OCI-LY1 (cell line): ENCODE measurements around the gene ABLIM2.

Experiments used
- H2AFZ ChIP-seq: fragments of 200-600 bp; sonication (generic), shearing (Covaris generic); 2 replicates; pipeline ENCODE4 v1.6.0; 2014; ENCODE audit warnings: antibody characterized with exemption, mild to moderate bottlenecking, low read length
- H3F3A ChIP-seq: fragments of 200-600 bp; sonication (generic), shearing (Covaris generic); 2 replicates; pipeline ENCODE4 v1.6.0; 2014; ENCODE audit warnings: mild to moderate bottlenecking, antibody characterized with exemption, low read length, moderate library complexity; ENCODE audit not compliant: insufficient read depth
- H3K27ac ChIP-seq: fragments of 200-600 bp; sonication (generic); 2 replicates; pipeline ENCODE4 v1.5.1; 2014; ENCODE audit warnings: low read length, mixed run types, mild to moderate bottlenecking, low read depth; ENCODE audit not compliant: poor library complexity, severe bottlenecking
- H3K27me3 ChIP-seq: fragments of 200-600 bp; sonication (generic); 2 replicates; pipeline ENCODE4 v1.6.0; 2014; ENCODE audit warnings: antibody characterized with exemption, mild to moderate bottlenecking, low read length, moderate library complexity; ENCODE audit not compliant: insufficient read depth
- H3K36me3 ChIP-seq: fragments of 200-600 bp; sonication (generic); 2 replicates; pipeline ENCODE4 v1.6.1; 2014; ENCODE audit warnings: mild to moderate bottlenecking, antibody characterized with exemption, low read length, moderate library complexity, mixed read lengths; ENCODE audit not compliant: insufficient read depth
- H3K4me1 ChIP-seq: fragments of 200-600 bp; sonication (generic); 2 replicates; pipeline ENCODE4 v1.5.1; 2014; ENCODE audit warnings: mild to moderate bottlenecking, low read length, moderate library complexity; ENCODE audit not compliant: insufficient read depth, severe bottlenecking
- H3K4me2 ChIP-seq: fragments of 200-600 bp; sonication (generic), shearing (Covaris generic); 2 replicates; pipeline ENCODE4 v1.6.1; 2014; ENCODE audit warnings: low read length
- H3K4me3 ChIP-seq: fragments of 200-600 bp; sonication (generic); 2 replicates; pipeline ENCODE4 v1.5.1; 2014; ENCODE audit warnings: low read length, low read depth, mild to moderate bottlenecking, mixed read lengths; ENCODE audit not compliant: poor library complexity, severe bottlenecking
- H3K79me2 ChIP-seq: fragments of 200-600 bp; shearing (Covaris generic); 2 replicates; pipeline ENCODE4 v1.6.1; 2016; ENCODE audit warnings: mixed run types, low read length, mixed read lengths; ENCODE audit not compliant: insufficient read depth
- H3K9ac ChIP-seq: fragments of 200-600 bp; sonication (generic), shearing (Covaris generic); 2 replicates; pipeline ENCODE4 v1.6.1; 2014; ENCODE audit warnings: mild to moderate bottlenecking, low read length, mixed read lengths
- H3K9me2 ChIP-seq: fragments of 200-600 bp; sonication (generic), shearing (Covaris generic); 2 replicates; pipeline ENCODE4 v1.6.1; 2014; ENCODE audit warnings: low read depth, mild to moderate bottlenecking, low read length, mixed read lengths
- H3K9me3 ChIP-seq: fragments of 200-600 bp; shearing (Covaris generic); 2 replicates; pipeline ENCODE4 v1.6.1; 2014; ENCODE audit warnings: low read length, mixed read lengths
- H4K20me1 ChIP-seq: fragments of 200-600 bp; sonication (generic), shearing (Covaris generic); 2 replicates; pipeline ENCODE4 v1.6.0; 2016; ENCODE audit warnings: mild to moderate bottlenecking, low read length; ENCODE audit not compliant: insufficient read depth
- CTCF ChIP-seq: fragments of 200-600 bp; sonication (generic), shearing (Covaris generic); IDR thresholded peaks from 2 replicates; pipeline ENCODE4 v1.5.1; 2017; ENCODE audit warnings: mild to moderate bottlenecking, antibody characterized with exemption, low read length, moderate library complexity, mixed read lengths
- EZH2 ChIP-seq: fragments of 200-600 bp; sonication (generic), shearing (Covaris generic); IDR thresholded peaks from 2 replicates; pipeline ENCODE4 v1.8.0; 2017; ENCODE audit warnings: borderline replicate concordance, mixed run types, mild to moderate bottlenecking, antibody characterized with exemption, low read length, moderate library complexity, mixed read lengths

Gene ABLIM2

DNA sequence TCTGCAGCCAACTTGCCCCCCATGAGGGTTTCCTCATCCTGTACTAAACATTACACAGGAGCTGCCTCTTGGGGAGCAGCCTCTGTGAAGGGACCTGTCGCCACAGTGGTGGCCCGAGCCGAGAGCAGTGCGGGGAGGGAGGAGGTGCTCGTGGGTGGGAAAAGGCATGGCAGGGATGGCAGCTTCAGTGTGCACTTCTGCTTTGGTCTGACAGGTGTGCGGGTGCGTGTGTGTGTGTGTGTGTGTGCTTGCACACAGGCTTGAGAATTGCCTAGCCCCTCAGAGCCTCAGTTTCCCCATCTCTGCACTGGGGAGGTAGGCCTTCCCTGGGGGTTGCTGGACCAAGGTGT is 44.4 kb upstream of the ABLIM2 start:
- Histone ChIP-seq H3K9ac (no peak overlapping the region; the same call in 1 of the 2 replicates), H3K79me2 (no peaks in the 10 kb centered on the region), H3F3A (no peaks in the 10 kb centered on the region), H3K9me3 (no peaks in the 10 kb centered on the region), H3K9me2 (no peaks in the 10 kb centered on the region), H3K36me3 (no peaks in the 10 kb centered on the region), H2AFZ (no peak overlapping the region), H4K20me1 (no peaks in the 10 kb centered on the region), H3K4me1 (peaks cover 59% of the 10 kb centered on the region), H3K4me3 (no peak overlapping the region), H3K4me2 (peak overlapping the region; percentile 79; the same call in 1 of the 2 replicates), H3K27ac (peak overlapping the region; percentile 83), H3K27me3 (no peaks in the 10 kb centered on the region)
- no peak for TF ChIP-seq CTCF
- no peak for TF ChIP-seq EZH2

GRCh38 chr4:8202108-8203051 is 43.8 kb upstream of the ABLIM2 start:
- no peaks in the 10 kb centered on the region for H3K36me3 ChIP-seq
- H4K20me1 ChIP-seq: no peaks in the 10 kb centered on the region
- H3K4me1 ChIP-seq: peaks cover 59% of the 10 kb centered on the region
- no peak for TF ChIP-seq CTCF
- TF ChIP-seq EZH2: no peak
- peak overlapping the region; percentile 72; the same call in 1 of the 2 replicates for H3K9ac ChIP-seq
- H3K27me3 ChIP-seq: no peaks in the 10 kb centered on the region
- H3K9me3 ChIP-seq: no peaks in the 10 kb centered on the region
- no peaks in the 10 kb centered on the region for H3F3A ChIP-seq
- no peaks in the 10 kb centered on the region for H3K9me2 ChIP-seq
- peak overlapping the region; percentile 66 for H3K4me3 ChIP-seq
- peak overlapping the region; percentile 79 for H3K4me2 ChIP-seq
- H2AFZ ChIP-seq: no peak overlapping the region
- no peaks in the 10 kb centered on the region for H3K79me2 ChIP-seq
- H3K27ac ChIP-seq: peak overlapping the region; percentile 83

DNA sequence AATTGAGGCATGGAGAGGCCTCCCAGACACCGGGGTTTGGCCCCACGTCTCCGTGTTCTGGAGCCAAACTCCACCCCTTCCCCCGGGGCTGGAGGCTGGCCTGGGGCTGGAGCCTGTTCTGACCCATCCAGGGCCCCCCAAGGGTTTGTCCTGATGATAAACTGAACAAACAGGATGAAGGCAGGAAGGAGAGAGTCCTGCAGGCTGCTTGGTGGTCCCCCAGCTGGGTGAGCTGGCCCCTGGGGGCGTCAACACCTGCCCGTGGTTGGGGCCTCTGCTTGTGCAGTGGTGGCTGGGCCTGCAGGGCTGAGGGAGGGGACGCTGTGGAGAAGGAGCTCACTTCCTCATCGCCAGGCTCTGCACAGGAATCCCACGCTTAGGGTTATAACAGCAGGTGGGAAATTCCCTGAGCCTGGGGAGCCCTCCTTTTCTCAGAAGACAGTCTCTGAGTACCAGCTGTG is 42.7 kb upstream of the ABLIM2 start:
- H3F3A ChIP-seq: no peaks in the 10 kb centered on the region

More for the DNA sequence above, 42.7 kb upstream of the ABLIM2 start:
- peak overlapping the region; percentile 83 for H3K27ac ChIP-seq
- no peaks in the 10 kb centered on the region for H3K36me3 ChIP-seq
- H3K4me1 ChIP-seq: peaks cover 59% of the 10 kb centered on the region
- no peaks in the 10 kb centered on the region for H3K27me3 ChIP-seq
- no peak overlapping the region for H2AFZ ChIP-seq
- peak overlapping the region; percentile 79 for H3K4me2 ChIP-seq
- H3K9me2 ChIP-seq: no peaks in the 10 kb centered on the region
- TF ChIP-seq CTCF (no peak), EZH2 (no peak)
- H3K9ac ChIP-seq: peak overlapping the region; percentile 72; the same call in 1 of the 2 replicates
- H4K20me1 ChIP-seq: no peaks in the 10 kb centered on the region
- H3K79me2 ChIP-seq: no peaks in the 10 kb centered on the region
- H3K9me3 ChIP-seq: no peaks in the 10 kb centered on the region
- peak overlapping the region; percentile 66 for H3K4me3 ChIP-seq
